GM18861 (cell line): ENCODE results near the gene SLC52A1.
A peak's percentile ranks its signal among the peaks of the same experiment; 100 is the strongest.
"Not testable (repeated sequence)": the region's sequence is repeated elsewhere in the genome, so short reads cannot be mapped to it uniquely, and the experiment has no call there.

Experiments used
- ATAC-seq: cut with Tn5 transposase; IDR thresholded peaks from one replicate; pipeline ENCODE4 v1.9.1; 2021; ENCODE audit not compliant: unreplicated experiment

The SLC52A1 gene

DNA sequence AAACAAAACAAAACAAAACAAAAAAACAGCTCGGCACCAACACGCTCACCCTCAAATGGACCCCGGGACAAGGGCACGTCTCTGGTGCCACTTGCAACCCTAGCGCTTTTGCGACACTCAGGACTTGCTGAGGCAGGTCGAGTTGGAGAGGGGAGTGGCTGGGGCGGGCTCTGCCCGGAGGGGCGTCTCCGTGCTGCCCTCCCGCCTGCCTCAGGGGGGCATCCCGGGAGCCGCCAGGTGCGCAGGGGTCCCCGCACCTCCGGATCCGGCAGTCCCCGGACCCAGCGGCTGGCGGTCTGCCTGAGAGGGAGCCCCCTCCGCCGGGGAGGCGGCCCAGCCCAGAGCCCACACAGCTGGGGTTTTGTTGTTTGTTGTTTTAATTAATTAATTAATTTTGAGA is at the start of gene SLC52A1:
SLC52A1 (minus strand) TSS at position 112 of the 400 bp plus-strand sequence. CDS start 820 bp downstream, outside the sequence.
- no peak for ATAC-seq

DNA sequence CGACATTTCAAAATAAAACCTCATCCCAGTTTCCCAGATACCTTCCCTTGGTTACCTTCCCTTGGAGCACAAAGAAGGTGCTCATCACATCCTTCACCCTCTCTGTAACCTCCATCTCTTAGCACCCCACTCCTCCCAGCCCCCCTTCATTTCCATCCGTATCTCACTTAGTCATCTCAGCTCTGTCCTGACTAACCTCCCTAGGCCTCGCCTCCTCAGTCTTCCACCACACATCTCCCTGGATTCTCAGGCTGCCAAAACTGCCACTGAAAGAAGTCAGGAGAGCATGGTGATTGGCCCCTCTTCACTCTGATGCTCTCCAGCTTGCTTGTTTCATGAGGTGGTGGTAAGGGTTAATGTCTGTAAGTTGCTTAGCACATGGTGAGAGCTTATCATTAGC is 45.4 kb upstream of the SLC52A1 start:
- no peak for ATAC-seq

DNA sequence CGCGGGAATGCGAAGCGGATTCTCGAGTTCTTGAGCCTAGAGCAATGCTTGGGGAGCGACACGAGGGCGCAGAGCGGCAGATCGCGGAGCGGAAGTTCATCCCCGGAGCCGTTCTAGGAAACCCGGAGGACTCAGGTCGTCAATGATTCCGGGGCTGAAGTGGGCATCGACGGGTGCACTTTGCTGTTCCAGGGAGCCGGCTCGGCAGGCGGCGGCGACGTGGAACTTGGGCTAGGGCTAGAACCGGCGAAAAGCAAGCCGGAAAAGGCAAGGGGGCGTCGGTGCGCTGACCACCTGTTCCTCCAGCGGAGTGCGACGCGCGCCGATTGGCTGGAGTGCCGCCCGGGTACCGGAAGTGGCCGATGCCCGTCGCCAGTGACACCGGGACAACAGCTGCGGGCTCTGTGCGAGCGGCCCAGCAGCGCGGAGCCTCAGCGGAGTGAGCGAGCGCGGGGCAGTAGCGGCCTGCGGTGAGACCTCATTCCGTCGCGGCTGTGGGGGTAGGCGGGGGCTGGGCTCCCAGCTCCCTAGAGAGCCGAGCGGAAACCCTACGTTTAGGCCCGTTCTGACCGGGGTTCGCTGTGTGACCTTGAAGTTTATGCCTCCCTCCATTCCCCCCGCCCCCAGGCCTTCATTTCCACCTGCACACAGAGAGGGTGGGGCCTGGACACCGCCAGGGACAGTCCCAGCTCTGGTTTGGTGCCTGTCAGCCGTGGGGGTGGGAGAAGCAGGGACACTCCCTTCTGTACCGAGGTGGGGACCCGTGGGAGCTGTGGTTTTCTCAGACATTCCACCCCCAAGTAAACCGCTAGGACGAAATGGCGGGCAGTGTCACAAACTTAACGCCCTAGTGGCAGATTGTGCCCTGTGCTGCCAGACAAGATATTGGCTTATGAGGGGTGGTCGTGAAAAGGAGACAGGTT is 43.1 kb upstream of the SLC52A1 start, which contains the start of gene ZFP3:
ZFP3 (plus strand) TSS at position 362 of the 923 bp plus-strand sequence. CDS start 13,038 bp downstream, outside the sequence.
- ATAC-seq = peak; percentile 67

DNA sequence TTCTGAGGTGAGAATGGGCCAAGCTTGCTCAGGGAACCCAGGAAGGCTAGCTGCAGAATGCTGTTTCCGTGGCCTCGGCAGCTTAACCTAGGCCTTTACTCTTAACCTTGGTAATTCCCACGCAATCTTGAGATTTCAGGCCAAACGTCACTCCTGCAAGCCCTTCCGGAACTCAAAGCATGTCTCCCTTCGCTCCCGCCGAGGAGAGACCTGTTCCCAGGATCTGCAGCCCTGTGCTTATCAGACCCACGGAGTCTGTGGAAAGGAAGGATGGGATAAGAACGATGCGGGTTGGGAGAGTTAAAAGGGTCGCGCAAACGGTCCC is 42.5 kb upstream of the SLC52A1 start:
- no peak for ATAC-seq

DNA sequence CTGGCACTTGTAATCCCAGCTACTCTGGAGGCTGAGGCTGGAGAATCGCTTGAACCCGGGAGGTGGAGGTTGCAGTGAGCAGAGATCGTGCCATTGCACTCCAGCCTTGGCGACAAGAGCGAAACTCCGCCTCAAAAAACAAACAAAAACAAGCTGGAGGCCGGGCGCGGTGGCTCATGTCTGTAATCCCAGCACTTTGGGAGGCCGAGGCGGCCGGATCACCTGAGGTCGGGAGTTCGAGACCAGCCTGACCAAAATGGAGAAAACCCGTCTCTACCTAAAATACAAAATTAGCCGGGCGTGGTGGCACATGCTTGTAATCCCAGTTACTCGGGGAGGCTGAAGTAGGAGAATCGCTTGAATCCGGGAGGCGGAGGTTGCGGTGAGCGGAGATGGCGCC is 42.0 kb upstream of the SLC52A1 start:
- not testable (repeated sequence) for ATAC-seq

DNA sequence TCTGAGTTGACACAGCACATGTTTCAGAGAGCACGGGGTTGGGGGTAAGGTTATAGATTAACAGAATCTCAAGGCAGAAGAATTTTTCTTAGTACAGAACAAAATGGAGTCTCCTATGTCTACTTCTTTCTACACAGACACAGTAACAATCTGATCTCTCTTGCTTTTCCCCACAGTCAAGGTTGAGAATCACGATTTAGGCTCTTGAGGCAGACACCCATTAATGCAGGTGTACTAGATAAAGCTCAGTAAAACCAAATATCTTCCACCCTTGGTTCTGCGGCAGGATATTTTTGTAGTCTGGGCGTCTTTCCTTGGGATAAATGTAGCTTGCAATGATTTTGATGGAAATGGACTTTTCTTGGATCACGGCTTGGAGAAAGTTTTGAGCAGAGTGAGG is 40.2 kb upstream of the SLC52A1 start:
- not testable (repeated sequence) for ATAC-seq

DNA sequence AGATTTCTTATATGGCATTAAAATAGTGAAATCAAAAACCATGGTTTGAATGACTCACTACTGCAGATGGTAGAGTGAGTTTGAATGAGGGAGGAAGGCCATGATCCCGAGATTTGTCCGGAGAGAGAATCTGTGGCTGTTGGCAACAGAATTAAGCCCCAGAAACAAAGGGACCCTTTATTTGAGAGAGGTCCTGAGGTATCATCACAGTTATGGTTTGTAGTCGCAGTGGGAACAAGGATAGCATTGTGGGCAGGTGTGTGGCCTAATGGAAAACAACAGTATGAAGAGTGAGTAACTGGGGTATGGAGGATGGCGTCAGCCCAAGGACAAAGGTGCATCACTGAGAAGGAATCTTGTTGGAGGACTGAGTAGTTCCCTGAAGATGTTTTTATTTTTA is 34.5 kb upstream of the SLC52A1 start:
- ATAC-seq = no peak

DNA sequence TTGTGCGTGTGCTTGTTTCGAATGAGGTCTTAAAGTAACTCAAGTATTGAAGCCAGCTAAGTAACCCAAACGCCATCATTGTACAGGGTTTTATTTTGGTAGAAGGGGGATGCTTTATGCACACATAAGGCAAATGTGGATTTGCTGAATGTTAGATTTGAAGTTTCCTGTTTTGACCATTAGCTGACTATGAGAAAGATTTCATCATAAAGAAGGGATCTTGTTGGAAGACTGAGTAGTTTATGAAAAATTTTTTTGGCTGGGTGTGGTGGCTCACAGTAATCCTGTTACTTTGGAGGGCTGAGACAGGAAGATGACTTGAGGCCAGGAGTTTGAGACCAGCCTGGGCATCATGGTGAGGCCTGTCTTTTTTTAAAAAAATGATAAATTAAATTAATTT is 33.0 kb upstream of the SLC52A1 start:
- no peak for ATAC-seq

DNA sequence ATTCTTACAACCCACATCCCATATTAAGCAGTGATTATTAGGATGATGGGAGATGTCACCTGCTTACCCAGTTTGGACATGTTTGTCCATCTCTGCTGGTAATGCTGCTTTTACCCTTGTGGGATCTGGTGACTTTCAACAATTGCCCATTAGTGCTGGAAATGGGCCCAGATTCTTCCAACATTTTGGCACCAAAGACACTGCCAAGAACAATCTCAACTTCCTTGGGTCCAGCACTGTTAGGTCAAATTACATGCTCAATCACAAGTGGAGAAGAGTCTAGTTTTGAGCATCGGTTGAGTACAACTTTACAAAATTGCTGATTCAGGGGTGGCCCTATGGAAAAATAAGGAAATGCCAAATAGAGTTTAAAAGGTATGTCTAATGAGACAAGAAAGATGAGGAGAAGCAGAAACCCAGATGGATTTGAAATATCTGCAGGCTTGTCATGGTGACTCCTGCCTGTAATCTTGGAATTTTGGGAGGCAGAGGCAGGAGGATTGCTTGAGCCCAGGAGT is 30.1 kb upstream of the SLC52A1 start:
- no peak for ATAC-seq

DNA sequence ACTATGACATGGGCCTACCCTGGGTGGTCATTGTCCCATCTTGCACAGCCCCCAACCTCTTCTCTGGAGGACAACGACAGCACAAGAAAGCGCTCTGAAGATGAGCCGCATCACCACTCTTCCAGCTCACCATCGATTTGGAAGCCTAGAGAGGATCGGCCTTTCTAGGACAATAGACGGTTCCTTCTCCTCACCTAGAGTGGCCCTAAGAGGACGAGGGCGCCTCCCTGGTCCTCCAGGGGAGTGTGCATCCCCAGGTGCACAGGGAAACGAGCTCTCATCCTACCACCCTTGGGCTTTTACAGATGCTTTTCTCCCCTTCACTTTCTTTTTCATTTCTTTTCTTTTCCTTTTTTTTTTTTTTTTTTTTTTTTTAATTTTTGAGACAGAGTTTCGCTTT is 20.3 kb upstream of the SLC52A1 start:
- no peak for ATAC-seq

DNA sequence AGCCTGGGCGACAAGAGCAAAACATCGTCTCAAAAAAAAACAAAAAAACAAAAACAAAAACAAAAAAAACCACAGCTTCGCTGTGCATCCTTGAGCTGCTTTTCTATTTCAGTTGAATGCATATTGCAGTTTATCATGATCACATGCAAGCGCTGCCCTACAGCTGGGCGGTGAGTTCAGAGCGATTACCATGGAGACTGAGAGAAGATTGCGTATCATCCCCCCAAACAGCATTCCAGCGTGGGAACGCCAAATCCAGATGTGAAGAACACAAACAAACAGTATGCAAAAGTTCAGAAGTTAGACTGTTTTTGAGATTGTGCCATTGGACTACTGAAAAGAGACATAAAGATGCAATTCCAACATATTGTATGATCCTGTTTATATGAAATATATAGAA is 15.1 kb upstream of the SLC52A1 start:
- ATAC-seq = no peak

DNA sequence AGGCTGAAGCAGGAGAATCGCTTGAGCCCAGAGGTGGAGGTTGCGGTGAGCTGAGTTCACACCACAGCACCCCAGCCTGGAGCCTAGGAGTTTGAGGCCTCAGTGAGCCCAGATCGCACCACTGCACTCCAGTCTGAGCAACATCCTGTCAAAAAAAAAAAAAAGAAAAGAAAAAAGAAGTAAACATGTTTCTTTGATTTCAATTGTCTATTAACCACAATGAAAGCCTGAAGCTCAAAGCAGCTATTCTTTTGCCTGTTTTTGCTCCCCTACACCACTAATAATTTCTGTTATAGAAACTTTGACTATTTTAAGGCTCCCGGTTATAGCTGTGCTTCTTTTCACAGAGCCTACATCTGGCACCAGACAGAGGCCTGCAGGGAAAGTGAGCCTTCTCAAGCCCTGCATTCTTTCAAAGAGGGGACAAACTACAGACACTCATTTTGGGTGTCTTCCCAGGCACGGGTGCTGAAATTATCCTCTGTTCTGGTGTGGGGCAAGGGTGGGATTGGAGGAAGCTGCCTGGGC is 14.2 kb upstream of the SLC52A1 start:
- no peak for ATAC-seq

DNA sequence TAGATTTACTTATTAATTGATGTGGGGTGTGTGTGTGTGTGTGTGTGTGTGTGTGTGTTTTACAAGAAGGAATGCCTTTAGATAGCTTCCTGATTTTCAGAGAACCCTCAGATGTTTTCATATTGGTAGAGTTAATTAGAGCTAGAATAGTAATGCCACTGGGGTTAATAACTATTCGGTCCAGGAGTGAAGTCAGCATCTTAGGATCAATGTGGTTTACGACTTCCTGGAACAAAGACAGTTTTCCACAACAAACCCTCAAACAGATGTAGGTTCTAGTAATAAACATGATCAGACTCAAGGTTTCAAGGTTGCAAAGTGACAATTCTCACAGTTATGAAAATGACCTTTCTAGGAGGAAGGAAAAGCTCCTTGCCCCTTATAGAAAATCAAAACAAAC is 12.2 kb upstream of the SLC52A1 start:
- no peak for ATAC-seq

DNA sequence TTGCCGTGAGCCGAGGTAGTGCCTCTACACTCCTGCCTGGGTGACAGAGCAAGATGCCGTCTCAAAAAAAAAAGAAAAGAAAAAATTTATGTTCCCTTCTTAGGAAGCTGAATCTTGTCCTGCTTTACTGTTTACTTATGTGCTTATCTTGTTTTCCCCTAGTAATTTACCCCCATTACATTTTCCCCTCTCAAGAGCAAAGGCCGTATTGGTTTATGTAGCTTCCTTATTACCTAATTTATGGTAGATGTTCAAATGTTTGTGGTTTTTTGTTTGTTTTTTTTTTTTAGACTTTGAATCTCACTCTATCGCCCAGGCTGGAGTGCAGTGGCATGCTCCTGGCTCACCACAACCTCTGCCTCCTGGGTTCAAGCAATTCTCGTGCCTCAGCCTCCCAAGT is 10.3 kb upstream of the SLC52A1 start:
- ATAC-seq = no peak

DNA sequence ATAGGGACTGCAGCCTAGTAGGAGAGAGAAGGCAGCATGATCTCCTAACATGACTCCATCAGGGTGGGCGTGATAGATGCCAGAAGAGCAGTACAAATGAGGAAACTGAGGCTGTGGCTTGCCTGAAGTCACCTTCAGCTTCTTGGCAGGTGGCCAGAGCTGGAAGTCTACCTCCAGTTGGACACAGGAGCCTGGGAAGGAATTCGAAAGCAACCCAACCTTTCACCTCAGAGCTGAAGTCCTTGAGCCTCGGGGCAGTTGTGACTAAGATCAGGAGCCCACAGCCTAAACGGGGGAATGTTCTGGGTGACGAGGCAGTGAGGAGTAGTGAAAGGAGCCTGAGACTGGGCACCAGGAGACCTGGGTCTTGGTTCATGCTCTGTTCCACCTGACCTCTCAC is 9.4 kb upstream of the SLC52A1 start:
- ATAC-seq = no peak

DNA sequence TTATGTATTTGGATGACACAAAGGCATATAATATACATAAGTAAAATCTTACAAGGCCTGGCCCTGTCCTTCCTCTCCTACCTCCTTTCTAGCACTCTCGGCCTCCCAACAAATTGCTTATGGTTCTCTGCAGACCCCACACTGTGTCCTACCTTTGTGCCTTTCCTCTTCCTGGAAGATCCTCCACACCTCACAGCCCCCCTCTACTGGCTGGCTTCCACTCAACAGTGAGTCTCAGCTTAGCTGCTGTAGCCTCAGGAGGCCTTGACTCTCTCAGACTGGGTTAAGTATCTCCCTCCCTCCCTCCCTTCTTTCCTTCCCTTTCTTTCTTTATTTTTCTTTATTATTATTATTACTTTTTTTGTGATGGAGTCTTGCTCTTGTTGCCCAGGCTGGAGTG is 8.3 kb upstream of the SLC52A1 start:
- no peak for ATAC-seq

DNA sequence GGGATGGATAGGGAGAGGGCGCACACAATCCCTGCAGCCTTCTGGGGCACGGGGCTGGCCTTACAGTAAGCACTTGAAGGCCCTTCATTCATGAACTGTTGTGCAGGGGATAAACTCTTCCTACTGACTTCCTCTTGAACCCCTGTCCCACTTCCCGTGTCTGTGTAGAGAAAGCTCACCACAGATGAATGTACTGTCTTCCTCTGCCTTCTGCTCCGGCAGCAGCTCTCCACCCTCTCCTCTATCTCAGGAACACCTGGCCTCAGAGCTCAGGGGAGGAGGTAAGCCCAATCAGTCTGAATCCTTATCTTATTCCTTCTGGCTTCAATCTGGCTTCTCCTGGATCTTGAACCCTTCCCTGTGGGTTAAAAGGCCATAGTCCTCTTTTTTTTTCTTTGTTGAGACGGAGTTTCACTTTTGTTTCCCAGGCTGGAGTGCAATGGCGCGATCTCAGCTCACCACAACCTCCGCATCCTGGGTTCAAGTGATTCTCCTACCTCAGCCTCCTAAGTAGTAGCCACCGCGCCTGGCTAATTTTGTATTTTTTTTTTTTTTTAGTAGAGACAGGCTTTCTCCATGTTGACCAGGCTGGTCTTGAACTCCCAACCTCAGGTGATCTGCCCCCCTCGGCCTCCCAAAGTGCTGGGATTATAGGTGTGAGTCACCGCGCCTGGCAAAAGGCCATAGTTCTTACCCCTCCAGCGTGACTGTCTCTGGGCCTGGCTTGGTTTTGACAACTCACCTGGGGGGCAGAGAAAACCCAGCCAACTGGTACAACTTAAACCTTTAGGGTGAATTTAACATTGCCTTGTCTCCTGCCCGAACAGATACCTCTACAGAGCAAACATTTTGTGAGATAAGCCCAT is 7.2 kb upstream of the SLC52A1 start:
- no peak for ATAC-seq

DNA sequence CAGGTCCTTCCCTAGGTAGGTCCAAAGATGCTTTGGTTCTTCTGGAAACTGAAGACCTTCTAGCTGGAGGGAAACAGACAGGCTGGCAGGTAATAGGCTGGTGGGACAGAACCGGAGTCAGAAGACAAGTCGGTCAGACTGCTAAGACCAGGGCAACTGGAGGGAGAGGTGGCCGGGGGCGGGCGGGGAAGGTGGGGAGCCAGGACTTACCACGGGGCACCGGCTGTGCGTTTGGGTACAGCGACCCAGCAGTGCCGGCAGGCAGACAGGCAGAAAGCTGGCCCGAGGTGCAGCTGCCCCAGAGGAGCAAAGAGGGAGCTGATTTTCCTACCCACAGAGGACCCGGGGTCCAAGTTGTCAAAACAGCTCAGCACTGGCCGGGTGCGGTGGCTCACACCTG is 575 bp downstream of the SLC52A1 start:
- no peak for ATAC-seq

DNA sequence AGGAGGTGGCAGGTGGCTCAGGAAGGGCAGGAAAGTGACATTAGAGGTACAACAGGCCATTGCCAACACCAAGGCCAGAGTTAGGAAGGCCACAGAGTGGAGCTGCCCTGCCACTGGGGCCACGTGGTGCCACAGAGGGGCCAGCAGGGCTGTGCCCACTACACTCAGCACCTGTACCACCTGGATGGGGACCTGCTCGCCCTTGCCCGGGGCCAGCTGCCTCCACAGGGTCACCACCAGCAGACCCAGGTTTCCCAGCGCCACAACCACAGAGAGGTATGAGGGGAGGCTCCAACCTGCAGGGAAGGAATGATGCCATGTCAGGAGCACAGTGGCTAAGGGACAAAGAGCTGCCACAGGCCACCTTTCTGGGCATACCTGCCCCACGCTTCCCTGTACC is 1.2 kb downstream of the SLC52A1 start:
- ATAC-seq = no peak

DNA sequence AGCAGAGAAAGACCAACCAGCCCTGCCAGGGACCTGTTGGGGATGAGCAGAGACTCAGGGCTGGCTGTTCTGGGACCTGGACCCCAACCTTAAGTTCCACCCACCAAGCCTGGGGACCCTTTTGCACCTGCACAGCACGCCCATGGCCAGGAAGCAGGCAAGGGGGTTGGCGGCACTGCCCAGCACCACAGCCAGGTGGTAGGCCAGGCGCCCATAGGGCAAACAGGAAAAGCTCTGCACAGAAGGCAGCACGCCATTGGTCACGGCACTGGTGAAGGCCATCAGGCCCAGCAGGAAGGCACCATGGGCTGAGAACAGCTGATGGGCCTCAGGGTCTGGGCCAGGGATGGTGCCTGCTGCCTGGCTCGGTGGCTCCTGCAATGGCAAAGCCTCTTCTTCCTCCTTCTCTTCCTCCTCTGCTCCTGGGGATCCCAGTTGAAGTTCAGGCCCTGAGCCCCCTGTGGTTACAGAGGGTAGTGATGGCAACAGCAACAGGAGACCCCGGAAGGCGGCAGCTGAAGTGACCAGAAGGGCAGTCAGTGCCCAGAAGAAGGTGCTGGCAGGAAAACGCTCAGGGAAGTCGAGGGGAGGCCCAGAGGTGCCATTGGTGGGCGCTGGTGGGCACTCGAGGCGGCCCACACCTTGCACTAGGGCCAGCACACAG is 1.7 kb downstream of the SLC52A1 start:
- no peak for ATAC-seq

DNA sequence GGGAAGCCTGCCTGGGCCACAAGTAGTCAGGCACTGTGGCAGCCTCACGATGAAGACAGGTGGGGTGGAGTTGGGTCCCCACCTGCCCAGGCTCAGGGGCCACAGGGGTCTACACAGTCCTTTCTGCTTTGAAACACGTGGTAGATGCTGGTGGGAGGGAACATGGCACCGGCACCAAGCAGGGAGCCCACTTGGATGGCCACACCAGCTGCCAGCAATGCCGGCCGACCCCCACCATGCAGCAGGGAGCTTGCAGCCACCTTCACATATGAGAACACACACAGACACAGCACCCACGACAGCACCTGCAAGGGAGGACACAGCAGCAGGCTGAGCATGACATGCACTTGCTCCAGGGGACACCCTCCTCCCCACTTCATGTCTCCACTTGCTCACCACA is 2.4 kb downstream of the SLC52A1 start:
- ATAC-seq = no peak
